MG63 (cell line): Measurements from ENCODE around the gene ERBB4. TPM values are rescaled to one million over a fixed set of nuclear protein-coding genes. Genes with fewer than 3 reads are reported as not detected.
A peak's percentile ranks its signal among the peaks of the same experiment; 100 is the strongest.

Experiments
- DNase-seq: peaks from one replicate; pipeline ENCODE4 v3.0.0-alpha.2; 2020
- H3K27me3 ChIP-seq: fragments of 250-450 bp; sonication (Bioruptor Pico); 2 replicates; pipeline ENCODE4 v1.5.1; 2020; ENCODE audit warnings: mild to moderate bottlenecking, moderate library complexity
- H3K36me3 ChIP-seq: fragments of 250-450 bp; sonication (Bioruptor Pico); 2 replicates; pipeline ENCODE4 v1.5.1; 2020; ENCODE audit warnings: mild to moderate bottlenecking, moderate library complexity
- H3K4me3 ChIP-seq: fragments of 250-450 bp; sonication (Bioruptor Pico); 2 replicates; pipeline ENCODE4 v1.5.1; 2020; ENCODE audit warnings: mild to moderate bottlenecking, moderate library complexity
- H3K9me3 ChIP-seq: fragments of 250-450 bp; sonication (Bioruptor Pico); 2 replicates; pipeline ENCODE4 v1.5.1; 2020; ENCODE audit warnings: mild to moderate bottlenecking, moderate library complexity
- total RNA-seq: library from RNA; depleted of rRNA; stranded (reverse); fragments of >200 nt; shearing (Covaris generic); gene quantifications from 2 replicates; pipeline ENCODE4 v1.2.3, GENCODE V29; 2014; ENCODE audit warnings: low replicate concordance

The ERBB4 gene
- total RNA-seq, 1 experiment from 2014 or later = 0.07 TPM

DNA sequence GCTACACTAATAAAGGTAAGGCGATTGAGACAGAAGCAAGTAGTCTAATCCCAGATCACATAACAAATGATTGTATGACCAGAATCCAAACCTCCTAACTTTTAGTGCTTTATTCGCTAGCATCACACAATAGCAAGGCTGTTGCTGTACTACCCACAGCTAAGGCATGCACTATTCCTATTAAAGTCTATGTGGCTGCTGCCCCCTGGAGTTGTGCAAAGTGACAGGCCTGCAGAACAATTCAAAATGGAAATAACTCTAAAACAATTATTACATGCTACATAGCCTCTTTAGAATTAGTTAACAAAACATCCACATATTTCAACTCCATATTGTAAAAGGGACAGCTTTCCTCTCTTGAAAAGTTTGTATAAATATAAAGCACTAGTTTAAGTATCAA lies 6.0 kb downstream of the ERBB4 start:
- DNase-seq = no peak
- Histone ChIP-seq H3K4me3 (no peak overlapping the region), H3K36me3 (no peaks in the 10 kb centered on the region), H3K27me3 (peaks cover 18% of the 10 kb centered on the region), H3K9me3 (no peaks in the 10 kb centered on the region)

DNA sequence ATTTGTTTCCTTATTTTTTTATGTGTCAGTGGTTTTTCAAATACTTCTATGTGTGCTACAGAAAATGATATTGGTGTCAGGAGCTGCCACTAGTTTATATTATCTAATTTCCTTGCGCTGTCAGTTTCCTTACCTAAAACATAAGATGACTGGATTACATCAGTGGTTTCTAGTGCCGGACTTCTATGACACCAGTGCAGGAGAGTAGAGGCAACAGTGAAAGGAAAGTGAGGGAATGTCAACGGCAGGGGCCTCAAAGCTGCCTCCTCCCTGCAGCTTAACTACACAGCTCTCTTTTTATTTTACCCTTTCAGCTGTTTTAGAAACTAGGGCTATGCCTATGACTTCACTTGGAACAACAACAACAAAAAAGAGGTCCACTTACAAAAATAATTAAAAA lies 6.5 kb downstream of the ERBB4 start:
- Histone ChIP-seq H3K36me3 (no peaks in the 10 kb centered on the region), H3K4me3 (no peak overlapping the region), H3K9me3 (no peaks in the 10 kb centered on the region), H3K27me3 (peaks cover 14% of the 10 kb centered on the region)
- DNase-seq = no peak

DNA sequence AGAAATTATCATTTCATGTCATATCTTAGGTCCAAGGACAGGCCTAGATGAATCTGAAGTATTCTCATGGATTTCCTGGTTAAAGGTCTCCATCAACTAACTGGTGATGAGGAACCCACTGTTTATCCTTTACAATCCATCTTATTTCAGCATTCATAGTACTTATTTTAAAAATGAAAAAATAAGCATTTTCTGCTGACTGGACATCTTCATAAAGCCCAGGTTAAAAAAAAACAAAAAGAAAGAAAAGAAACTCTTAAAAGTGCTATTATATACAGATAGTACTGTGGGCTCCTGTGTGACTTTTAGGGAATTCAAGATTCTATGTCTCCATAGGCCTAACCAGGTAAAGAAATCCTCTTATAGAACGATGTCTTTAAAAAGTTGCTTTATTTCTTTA lies 7.1 kb downstream of the ERBB4 start:
- Histone ChIP-seq H3K27me3 (peaks cover 8% of the 10 kb centered on the region), H3K9me3 (no peaks in the 10 kb centered on the region), H3K4me3 (no peak overlapping the region), H3K36me3 (no peaks in the 10 kb centered on the region)
- no peak for DNase-seq

GRCh38 chr2:212530991-212531390 lies 7.6 kb downstream of the ERBB4 start:
- Histone ChIP-seq H3K27me3 (peaks cover 3% of the 10 kb centered on the region), H3K36me3 (no peaks in the 10 kb centered on the region), H3K9me3 (no peaks in the 10 kb centered on the region), H3K4me3 (no peak overlapping the region)
- no peak for DNase-seq

DNA sequence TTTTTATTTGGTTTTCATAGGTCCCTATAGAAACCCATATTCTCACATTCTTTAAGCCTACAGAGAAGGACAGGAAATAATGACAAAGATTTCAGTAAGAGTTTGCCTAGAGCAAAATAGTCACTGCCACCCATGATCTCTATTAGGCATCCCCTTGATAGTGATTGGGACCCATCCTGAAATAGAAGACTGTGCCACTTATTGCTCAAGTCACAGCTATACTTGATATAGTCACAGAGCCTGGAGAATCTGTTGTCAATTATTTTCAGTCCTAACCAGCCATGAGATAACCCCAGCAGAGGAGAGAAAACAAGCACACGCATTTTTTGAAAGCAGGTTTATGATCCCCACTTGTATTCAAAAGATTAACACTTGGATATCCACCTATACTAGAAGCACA lies 8.2 kb downstream of the ERBB4 start:
- no peak for DNase-seq
- Histone ChIP-seq H3K36me3 (no peaks in the 10 kb centered on the region), H3K4me3 (no peak overlapping the region), H3K9me3 (no peaks in the 10 kb centered on the region), H3K27me3 (no peaks in the 10 kb centered on the region; the same call in 1 of the 2 replicates)

DNA sequence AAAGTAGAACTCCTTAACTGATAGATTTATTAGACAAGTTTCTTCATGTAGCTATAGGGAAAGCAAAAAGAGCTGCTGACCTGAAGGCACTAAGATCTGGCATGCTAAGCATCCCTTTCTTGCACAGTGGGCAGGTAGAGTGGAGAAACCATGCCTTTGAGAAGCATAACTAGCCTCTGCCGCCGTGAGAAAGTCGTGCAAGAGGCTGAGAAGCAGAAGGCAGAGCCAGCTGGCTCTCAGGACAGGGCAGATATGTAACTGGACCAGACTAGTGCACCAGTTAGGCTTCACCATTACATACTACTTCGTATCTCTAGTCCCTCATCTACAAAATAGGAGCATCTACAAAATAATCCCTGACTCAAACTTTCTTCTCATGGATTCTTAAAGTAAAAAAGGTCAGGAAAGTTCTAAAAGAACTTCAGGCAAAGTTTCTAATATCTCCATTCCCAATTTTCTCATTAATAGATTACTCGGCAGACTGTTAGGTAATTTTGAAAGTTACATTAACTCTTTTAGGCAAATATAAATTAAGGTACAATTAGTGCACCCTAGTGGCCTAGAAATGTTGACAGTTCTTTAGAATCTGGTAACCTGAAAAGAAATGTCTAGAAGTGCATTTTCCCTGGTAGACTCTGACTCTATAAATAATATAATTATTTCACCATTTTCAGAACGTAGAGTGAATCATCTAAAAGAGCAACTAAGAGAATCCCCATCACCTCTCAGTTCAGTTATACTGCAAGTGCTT lies 10.3 kb downstream of the ERBB4 start:
- Histone ChIP-seq H3K27me3 (no peaks in the 10 kb centered on the region), H3K36me3 (no peaks in the 10 kb centered on the region), H3K4me3 (no peak overlapping the region), H3K9me3 (no peaks in the 10 kb centered on the region)
- DNase-seq = no peak

- H3K9me3 ChIP-seq = no peaks in the 10 kb centered on the region
- no peak overlapping the region for H3K4me3 ChIP-seq
- DNase-seq = no peak
- no peaks in the 10 kb centered on the region for H3K36me3 ChIP-seq
- H3K27me3 ChIP-seq = no peaks in the 10 kb centered on the region
Observed at GRCh38 chr2:212526059-212526458, 12.5 kb downstream of the ERBB4 start.

DNA sequence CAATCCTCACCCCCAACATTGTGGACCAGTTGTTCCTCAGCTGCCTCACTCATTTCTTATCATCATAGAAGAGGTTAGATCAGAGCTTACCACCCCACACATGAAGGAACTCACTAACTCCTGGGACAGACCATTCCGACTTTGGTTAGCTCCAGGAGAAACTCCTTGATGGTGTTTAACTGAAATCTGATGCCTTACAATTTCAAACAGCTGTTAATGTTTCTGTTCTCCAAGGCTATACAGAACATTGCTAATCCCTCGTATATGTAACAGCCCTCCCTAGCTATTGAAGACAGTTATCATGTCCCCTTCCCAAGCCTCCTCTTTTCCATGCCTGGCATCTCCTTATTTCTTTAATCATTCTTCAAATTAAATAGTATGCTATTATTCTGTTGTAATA lies 14.8 kb downstream of the ERBB4 start:
- DNase-seq = no peak
- Histone ChIP-seq H3K4me3 (no peak overlapping the region), H3K9me3 (no peaks in the 10 kb centered on the region), H3K36me3 (no peaks in the 10 kb centered on the region), H3K27me3 (no peaks in the 10 kb centered on the region)

GRCh38 chr2:212520340-212520739 lies 18.3 kb downstream of the ERBB4 start:
- no peaks in the 10 kb centered on the region for H3K36me3 ChIP-seq
- H3K4me3 ChIP-seq = no peak overlapping the region
- H3K9me3 ChIP-seq = no peaks in the 10 kb centered on the region
- H3K27me3 ChIP-seq = no peaks in the 10 kb centered on the region
- no peak for DNase-seq

- H3K36me3 ChIP-seq = no peaks in the 10 kb centered on the region
Observed at GRCh38 chr2:212517693-212518092, 20.9 kb downstream of the ERBB4 start.

DNA sequence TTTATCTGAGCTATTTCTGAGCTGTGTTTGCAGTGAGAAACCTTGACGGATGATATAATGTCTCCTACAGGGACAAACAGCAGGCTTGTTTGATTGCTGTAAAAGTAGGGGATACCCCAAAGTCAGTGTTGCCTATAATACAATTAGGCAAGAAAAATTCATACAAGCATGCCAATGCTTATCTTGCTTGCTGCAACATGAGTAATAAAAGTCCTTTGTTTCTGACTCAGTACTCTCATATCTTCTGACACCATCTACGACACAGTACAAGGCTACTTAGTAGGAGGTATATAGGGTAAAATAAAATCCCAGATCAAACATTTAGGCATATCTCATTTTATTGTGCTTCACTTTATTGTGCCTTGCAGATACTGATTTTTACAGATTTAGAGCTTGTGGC lies 33.0 kb downstream of the ERBB4 start:
- H3K4me3 ChIP-seq = no peak overlapping the region
- no peaks in the 10 kb centered on the region for H3K27me3 ChIP-seq
- H3K36me3 ChIP-seq = no peaks in the 10 kb centered on the region
- no peaks in the 10 kb centered on the region for H3K9me3 ChIP-seq
- DNase-seq = no peak

More at GRCh38 chr2:212517693-212518092, 20.9 kb downstream of the ERBB4 start:
- H3K27me3 ChIP-seq = no peaks in the 10 kb centered on the region
- H3K4me3 ChIP-seq = no peak overlapping the region
- H3K9me3 ChIP-seq = no peaks in the 10 kb centered on the region
- DNase-seq = peak; percentile 36

DNA sequence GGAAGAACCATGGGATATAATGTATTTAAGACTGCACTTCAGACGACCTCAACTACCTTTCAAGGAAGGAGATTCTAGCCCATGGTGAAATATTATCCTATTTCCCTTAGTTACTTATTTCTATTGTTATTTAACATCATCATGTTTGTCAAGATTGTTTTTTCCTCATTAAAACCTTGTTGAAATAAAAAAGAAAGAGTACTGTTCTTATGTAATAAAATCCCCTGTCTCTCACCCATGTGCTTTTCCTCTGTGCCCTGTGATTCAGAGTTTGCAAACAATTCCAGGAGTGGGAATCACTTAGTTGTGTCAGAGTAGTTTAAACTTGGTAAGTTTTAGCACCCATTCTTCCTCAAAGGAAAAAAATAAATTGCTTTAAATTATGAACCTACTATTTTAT lies 43.6 kb downstream of the ERBB4 start:
- H3K4me3 ChIP-seq = no peak overlapping the region
- no peaks in the 10 kb centered on the region for H3K9me3 ChIP-seq
- no peaks in the 10 kb centered on the region for H3K36me3 ChIP-seq
- DNase-seq = no peak
- no peaks in the 10 kb centered on the region for H3K27me3 ChIP-seq

DNA sequence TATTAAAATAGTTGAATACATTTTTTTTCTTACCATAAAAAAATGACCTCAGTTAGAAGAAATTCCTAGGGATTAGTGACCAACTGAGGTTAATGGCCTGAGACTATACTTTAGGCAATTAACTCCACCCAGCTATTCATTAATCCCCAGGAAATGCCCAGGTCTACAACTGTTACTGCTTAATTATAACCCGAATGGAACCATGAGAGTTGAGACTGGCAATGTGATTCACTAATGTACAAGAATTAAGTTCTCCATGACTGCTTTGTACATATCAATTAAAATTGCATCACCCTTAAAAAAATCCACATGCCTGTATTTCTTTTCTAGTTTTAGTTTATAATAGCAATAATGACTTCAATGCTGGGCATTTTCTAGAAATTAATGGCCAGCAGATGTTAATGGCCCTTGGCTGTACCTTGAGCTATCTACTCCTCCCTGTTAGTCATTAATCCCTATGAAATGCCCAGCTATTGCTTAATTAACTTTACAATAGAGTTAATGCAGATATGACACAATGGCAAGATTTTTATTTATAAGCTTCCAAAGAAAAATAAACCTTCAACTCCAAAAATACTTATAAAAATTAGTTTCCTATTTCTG lies 44.1 kb downstream of the ERBB4 start:
- Histone ChIP-seq H3K4me3 (no peak overlapping the region), H3K9me3 (no peaks in the 10 kb centered on the region), H3K27me3 (no peaks in the 10 kb centered on the region), H3K36me3 (no peaks in the 10 kb centered on the region)
- DNase-seq = no peak

GRCh38 chr2:212489719-212490346 lies 48.8 kb downstream of the ERBB4 start:
- DNase-seq = no peak

DNA sequence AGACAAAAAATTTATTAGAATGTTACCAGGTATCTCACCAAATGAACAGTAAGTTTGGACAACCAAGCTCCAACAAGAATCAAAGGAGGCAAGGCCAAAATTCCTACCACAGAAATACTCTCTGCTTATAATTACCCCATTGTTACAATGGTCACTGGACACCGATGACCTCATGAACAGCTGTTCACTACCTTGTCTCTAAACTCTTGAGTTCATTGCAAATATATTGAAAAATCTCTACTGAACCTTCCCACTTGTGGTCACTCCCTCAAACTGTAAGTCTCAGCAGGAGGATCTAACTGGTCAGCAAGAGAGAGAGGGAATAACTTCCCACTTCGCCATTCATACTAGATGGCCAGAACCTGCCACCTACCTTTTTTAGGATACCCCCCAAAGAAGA lies 50.0 kb downstream of the ERBB4 start:
- no peak for DNase-seq
- Histone ChIP-seq H3K27me3 (no peaks in the 10 kb centered on the region), H3K9me3 (no peaks in the 10 kb centered on the region), H3K4me3 (no peak overlapping the region), H3K36me3 (no peaks in the 10 kb centered on the region)

More at GRCh38 chr2:212489719-212490346, 48.8 kb downstream of the ERBB4 start:
- H3K9me3 ChIP-seq = no peaks in the 10 kb centered on the region
- H3K27me3 ChIP-seq = no peaks in the 10 kb centered on the region
- H3K36me3 ChIP-seq = no peaks in the 10 kb centered on the region
- no peak overlapping the region for H3K4me3 ChIP-seq

- no peaks in the 10 kb centered on the region for H3K9me3 ChIP-seq
- DNase-seq = no peak
- H3K4me3 ChIP-seq = no peak overlapping the region
- no peaks in the 10 kb centered on the region for H3K27me3 ChIP-seq
- no peaks in the 10 kb centered on the region for H3K36me3 ChIP-seq
Observed at GRCh38 chr2:212484563-212485080, 54.0 kb downstream of the ERBB4 start.

- DNase-seq = no peak
- Histone ChIP-seq H3K4me3 (no peak overlapping the region), H3K9me3 (no peaks in the 10 kb centered on the region), H3K27me3 (no peaks in the 10 kb centered on the region), H3K36me3 (no peaks in the 10 kb centered on the region)
Observed at GRCh38 chr2:212480447-212480846, 58.2 kb downstream of the ERBB4 start.
